GM23338 (cell line): ENCODE data around the gene NOLC1. TPM values are rescaled to one million over a fixed set of nuclear protein-coding genes. Genes with fewer than 3 reads are reported as not detected.

Source experiments
- ATAC-seq: fragments of 200-7000 bp; cut with Tn5 transposase; 3 replicates; pipeline ENCODE4 v1.9.1; 2020
- DNase-seq: peaks from one replicate; pipeline ENCODE4 v3.0.0-alpha.2; 2015; ENCODE audit warnings: low spot score
- H2AFZ ChIP-seq: fragments of 200-600 bp; sonication (generic); 2 replicates; pipeline ENCODE4 v1.8.0; 2016; ENCODE audit warnings: antibody characterized with exemption, mild to moderate bottlenecking, moderate library complexity
- H3F3A ChIP-seq: fragments of 200-600 bp; sonication (generic); replicated peaks from 2 replicates; pipeline ENCODE4 v1.8.0; 2017; ENCODE audit warnings: antibody characterized with exemption, mixed run types, low read depth
- H3K27ac ChIP-seq: fragments of 200-600 bp; sonication (generic); 2 replicates; pipeline ENCODE4 v1.6.1; 2016; ENCODE audit warnings: low read depth
- H3K27me3 ChIP-seq: fragments of 200-600 bp; sonication (generic); 2 replicates; pipeline ENCODE4 v1.8.0; 2016; ENCODE audit warnings: mild to moderate bottlenecking, mixed run types, moderate library complexity; ENCODE audit not compliant: insufficient read depth
- H3K36me3 ChIP-seq: fragments of 200-600 bp; sonication (generic); 2 replicates; pipeline ENCODE4 v1.8.0; 2016; ENCODE audit warnings: mild to moderate bottlenecking; ENCODE audit not compliant: insufficient read depth
- H3K4me1 ChIP-seq: fragments of 200-600 bp; sonication (generic); 2 replicates; pipeline ENCODE4 v1.8.0; 2016; ENCODE audit warnings: mild to moderate bottlenecking, moderate library complexity; ENCODE audit not compliant: insufficient read depth
- H3K4me2 ChIP-seq: fragments of 200-600 bp; sonication (generic); 2 replicates; pipeline ENCODE4 v1.7.1; 2017; ENCODE audit warnings: mixed run types
- H3K4me3 ChIP-seq: fragments of 200-600 bp; sonication (generic); 2 replicates; pipeline ENCODE4 v1.6.1; 2016; ENCODE audit warnings: mixed run types
- H3K79me2 ChIP-seq: fragments of 200-600 bp; sonication (generic); replicated peaks from 2 replicates; pipeline ENCODE4 v1.8.0; 2017; ENCODE audit warnings: mild to moderate bottlenecking; ENCODE audit not compliant: insufficient read depth
- H3K9me2 ChIP-seq: fragments of 200-600 bp; sonication (generic); 2 replicates; pipeline ENCODE4 v1.8.0; 2017; ENCODE audit not compliant: insufficient read depth
- H4K20me1 ChIP-seq: fragments of 200-600 bp; sonication (generic); replicated peaks from 2 replicates; pipeline ENCODE4 v1.8.0; 2017; ENCODE audit warnings: mild to moderate bottlenecking; ENCODE audit not compliant: insufficient read depth
- H3K27ac Mint-ChIP-seq: 2 replicates; pipeline ENCODE4 v1.8.0; 2020; ENCODE audit warnings: inconsistent platforms, mild to moderate bottlenecking, moderate library complexity, mixed read lengths
- H3K27me3 Mint-ChIP-seq: 3 replicates; pipeline ENCODE4 v1.8.0; 2022; ENCODE audit warnings: low read depth, mild to moderate bottlenecking, moderate library complexity, mixed read lengths, inconsistent platforms; ENCODE audit not compliant: insufficient read depth, poor library complexity
- H3K36me3 Mint-ChIP-seq: 3 replicates; pipeline ENCODE4 v1.8.0; 2021; ENCODE audit warnings: low read depth, mild to moderate bottlenecking, inconsistent platforms, moderate library complexity, mixed read lengths
- H3K4me1 Mint-ChIP-seq: 3 replicates; pipeline ENCODE4 v1.8.0; 2020; ENCODE audit warnings: mild to moderate bottlenecking, inconsistent platforms, mixed read lengths
- H3K4me3 Mint-ChIP-seq: 3 replicates; pipeline ENCODE4 v1.8.0; 2021; ENCODE audit warnings: moderate library complexity, mild to moderate bottlenecking, inconsistent platforms, mixed read lengths
- H3K9me3 Mint-ChIP-seq: 3 replicates; pipeline ENCODE4 v1.8.0; 2020; ENCODE audit warnings: moderate library complexity, mild to moderate bottlenecking, inconsistent platforms, mixed read lengths
- CREB1 ChIP-seq: fragments of 250-450 bp; sonication (Bioruptor Pico); IDR thresholded peaks from 2 replicates; pipeline ENCODE4 v1.5.0; 2020; ENCODE audit warnings: low read depth, mild to moderate bottlenecking, moderate library complexity
- CTCF ChIP-seq, 2 experiments: fragments of 200-600 bp in 1 of 2; sonication (generic) in 1 of 2; conservative IDR thresholded peaks; 2 replicates each; pipeline versions ENCODE4 v1.5.1 to v1.6.1; 2016 to 2017; ENCODE audit warnings: antibody characterized with exemption in 2 of 2, low read depth in 2 of 2, mild to moderate bottlenecking in 2 of 2, moderate library complexity in 1 of 2
- ETS1 ChIP-seq: IDR thresholded peaks from 2 replicates; pipeline ENCODE4 v1.6.1; 2016; ENCODE audit warnings: antibody characterized with exemption
- EZH2 ChIP-seq: fragments of 200-600 bp; sonication (generic); IDR thresholded peaks from one replicate; pipeline ENCODE4 v1.8.0; 2017; ENCODE audit warnings: antibody characterized with exemption, mild to moderate bottlenecking, low read depth; ENCODE audit not compliant: unreplicated experiment
- NANOG ChIP-seq: IDR thresholded peaks from 2 replicates; pipeline ENCODE4 v1.6.1; 2016; ENCODE audit warnings: antibody characterized with exemption, borderline replicate concordance
- POLR2AphosphoS5 ChIP-seq: IDR thresholded peaks from 2 replicates; pipeline ENCODE4 v1.6.1; 2016; ENCODE audit warnings: antibody characterized with exemption, low read depth
- REST ChIP-seq: IDR thresholded peaks from one replicate; pipeline ENCODE4 v1.6.1; 2018; ENCODE audit warnings: antibody characterized with exemption; ENCODE audit not compliant: unreplicated experiment
- STAT1 ChIP-seq: IDR thresholded peaks from one replicate; pipeline ENCODE4 v1.6.1; 2016; ENCODE audit warnings: antibody characterized with exemption; ENCODE audit not compliant: unreplicated experiment
- ZNF114 ChIP-seq: fragments of 250-450 bp; sonication (Bioruptor Pico); IDR thresholded peaks from 2 replicates; pipeline ENCODE4 v1.5.0; 2020; ENCODE audit warnings: mild to moderate bottlenecking, moderate library complexity
- ZNF331 ChIP-seq: fragments of 250-450 bp; sonication (Bioruptor Pico); IDR thresholded peaks from 2 replicates; pipeline ENCODE4 v1.5.0; 2020; ENCODE audit warnings: low read depth, mild to moderate bottlenecking, moderate library complexity
- ZNF462 ChIP-seq: fragments of 250-450 bp; sonication (Bioruptor Pico); IDR thresholded peaks from 2 replicates; pipeline ENCODE4 v1.5.0; 2020; ENCODE audit warnings: mild to moderate bottlenecking, moderate library complexity
- polyA plus RNA-seq: library from polyadenylated mRNA; unstranded; fragments of >200 nt; fragmentation: Nextera tagmentation; extraction: Ambion mirVana; gene quantifications from 2 replicates; pipeline ENCODE4 v1.2.1, GENCODE V29; 2016
- total RNA-seq: library from RNA; depleted of rRNA; stranded (reverse); fragments of >200 nt; shearing (Covaris generic); gene quantifications from 2 replicates; pipeline ENCODE4 v1.2.3, GENCODE V29; 2014

NOLC1 gene
- total and polyA plus RNA-seq, 2 experiments from 2014 or later: 126 to 178 TPM

GRCh38 chr10:102175415-102175814 is 23.2 kb downstream of the NOLC1 start:
- Histone ChIP-seq H3K27me3 (no peaks in the 10 kb centered on the region), H3K79me2 (no peaks in the 10 kb centered on the region), H2AFZ (no peak overlapping the region), H3K4me1 (no peaks in the 10 kb centered on the region), H3K9me2 (no peaks in the 10 kb centered on the region), H3K4me2 (no peak overlapping the region), H3K27ac (no peak overlapping the region), H4K20me1 (no peaks in the 10 kb centered on the region), H3K4me3 (no peak overlapping the region), H3F3A (no peaks in the 10 kb centered on the region), H3K36me3 (no peaks in the 10 kb centered on the region)
- Mint-ChIP-seq H3K4me1 (no peaks in the 10 kb centered on the region; the same call in 2 of the 3 replicates), H3K36me3 (no peaks in the 10 kb centered on the region), H3K4me3 (no peak overlapping the region), H3K27ac (no peak overlapping the region), H3K9me3 (peaks cover 4% of the 10 kb centered on the region; the same call in 2 of the 3 replicates), H3K27me3 (peaks cover 4% of the 10 kb centered on the region)
- TF ChIP-seq ZNF462 (CRISPR knock-in tag): no peak
- TF ChIP-seq POLR2AphosphoS5: no peak
- TF ChIP-seq ETS1: no peak
- no peak for TF ChIP-seq NANOG
- TF ChIP-seq ZNF331 (CRISPR knock-in tag): no peak
- TF ChIP-seq CREB1 (CRISPR knock-in tag): no peak
- TF ChIP-seq EZH2: no peak
- TF ChIP-seq STAT1: no peak
- TF ChIP-seq ZNF114 (CRISPR knock-in tag): no peak
- TF ChIP-seq REST: no peak
- no peak for TF ChIP-seq CTCF (conservative IDR thresholded peaks at IDR 0.05; ENCODE audit: low read depth in 2 of 2)
- ATAC-seq (no peak), DNase-seq (no peak)
